Measurements from ENCODE around the gene SCAI.

GRCh38 chr9:124947727-124948391 is 195.5 kb downstream of the SCAI start:
- TF ChIP-seq, protein P1, sequence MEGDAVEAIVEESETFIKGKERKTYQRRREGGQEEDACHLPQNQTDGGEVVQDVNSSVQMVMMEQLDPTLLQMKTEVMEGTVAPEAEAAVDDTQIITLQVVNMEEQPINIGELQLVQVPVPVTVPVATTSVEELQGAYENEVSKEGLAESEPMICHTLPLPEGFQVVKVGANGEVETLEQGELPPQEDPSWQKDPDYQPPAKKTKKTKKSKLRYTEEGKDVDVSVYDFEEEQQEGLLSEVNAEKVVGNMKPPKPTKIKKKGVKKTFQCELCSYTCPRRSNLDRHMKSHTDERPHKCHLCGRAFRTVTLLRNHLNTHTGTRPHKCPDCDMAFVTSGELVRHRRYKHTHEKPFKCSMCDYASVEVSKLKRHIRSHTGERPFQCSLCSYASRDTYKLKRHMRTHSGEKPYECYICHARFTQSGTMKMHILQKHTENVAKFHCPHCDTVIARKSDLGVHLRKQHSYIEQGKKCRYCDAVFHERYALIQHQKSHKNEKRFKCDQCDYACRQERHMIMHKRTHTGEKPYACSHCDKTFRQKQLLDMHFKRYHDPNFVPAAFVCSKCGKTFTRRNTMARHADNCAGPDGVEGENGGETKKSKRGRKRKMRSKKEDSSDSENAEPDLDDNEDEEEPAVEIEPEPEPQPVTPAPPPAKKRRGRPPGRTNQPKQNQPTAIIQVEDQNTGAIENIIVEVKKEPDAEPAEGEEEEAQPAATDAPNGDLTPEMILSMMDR (IDR thresholded peaks at IDR 0.05 in 8 of 11, conservative IDR thresholded peaks at IDR 0.05 in 3 of 11), result no peak
- no peak for TF ChIP-seq POLR2AphosphoS5 (IDR thresholded peaks at IDR 0.05)

Data from spleen (tissue), 7 donors.